ENCODE measurements around the gene LRP5. TPM values are rescaled to one million over a fixed set of nuclear protein-coding genes. Genes with fewer than 3 reads are reported as not detected.

Gene LRP5
- total and polyA plus RNA-seq, 9 of the 15 experiments (the other 6 are each of a cell fraction or from before 2014, with no cell fraction given) = 0.48 to 44.2 (median 13.5) TPM

- TF ChIP-seq TCF3 (CRISPR knock-in tag; IDR thresholded peaks at IDR 0.05) (0 out of 2 replicates have a peak, but pooled peaks have one; percentile 18), ZC3H11A (IDR thresholded peaks at IDR 0.05; ENCODE audit: low read depth, low read length) (no peak), NR2C2 (CRISPR knock-in tag; IDR thresholded peaks at IDR 0.05) (peak; percentile 32), NR2C2 (tag; IDR thresholded peaks at IDR 0.05) (no peak; the same call in 1 of the 2 replicates), GABPB1 (CRISPR knock-in tag; IDR thresholded peaks at IDR 0.05) (peak; percentile 95), PHF20 (IDR thresholded peaks at IDR 0.05; ENCODE audit: partially characterized antibody) (peak; percentile 2), ZNF134 (CRISPR knock-in tag; conservative IDR thresholded peaks at IDR 0.05) (no peak), SRSF9 (IDR thresholded peaks at IDR 0.05; ENCODE audit: borderline replicate concordance, low read depth, low read length) (no peak), ELK1 (CRISPR knock-in tag; IDR thresholded peaks at IDR 0.05) (no peak), THRB (CRISPR knock-in tag; conservative IDR thresholded peaks at IDR 0.05) (no peak), CREB1 (IDR thresholded peaks at IDR 0.05) (peak; percentile 82), CREB1 (CRISPR knock-in tag; IDR thresholded peaks at IDR 0.05) (peak; percentile 94), E2F8 (IDR thresholded peaks at IDR 0.05; ENCODE audit: low read depth, partially characterized antibody) (no peak), CBFB (CRISPR knock-in tag; IDR thresholded peaks at IDR 0.05) (peak; percentile 76; the same call in 1 of the 2 replicates), ELF1 (tag; IDR thresholded peaks at IDR 0.05) (peak; percentile 83), KDM2B (CRISPR knock-in tag; IDR thresholded peaks at IDR 0.05) (no peak), TAF1 (IDR thresholded peaks at IDR 0.05; ENCODE audit: control insufficient read depth, extremely low read depth, insufficient read depth, low read length, severe bottlenecking) (peak; percentile 89), ARNT (IDR thresholded peaks at IDR 0.05) (no peak), SMARCE1 (IDR thresholded peaks at IDR 0.05) (peak; percentile 58; the same call in 1 of the 2 replicates), MCM2 (IDR thresholded peaks at IDR 0.05; ENCODE audit: low read depth) (no peak), ARID1B (IDR thresholded peaks at IDR 0.05) (peak; percentile 17; the same call in 1 of the 2 replicates), RBBP5 (IDR thresholded peaks at IDR 0.05; ENCODE audit: borderline replicate concordance, insufficient read depth, low read length, poor library complexity, severe bottlenecking) (peak; percentile 93), SRSF1 (IDR thresholded peaks at IDR 0.05; ENCODE audit: low read depth, low read length) (no peak), SUPT5H (IDR thresholded peaks at IDR 0.05) (peak; percentile 91)
Measured at GRCh38 chr11:68271781-68272608, 40.4 kb upstream of the LRP5 start, which contains the start of gene C11orf24 (continued).

Measured in K562 (cell line).